Loucy (cell line): ENCODE results near the gene SCNN1B.

ENCODE experiments used
- H2AFZ ChIP-seq: fragments of 200-600 bp; sonication (generic); 2 replicates; pipeline ENCODE4 v1.6.0; 2016; ENCODE audit warnings: antibody characterized with exemption, mild to moderate bottlenecking, low read length, moderate library complexity
- H3F3A ChIP-seq: fragments of 200-600 bp; 2 replicates; pipeline ENCODE4 v1.6.0; 2016; ENCODE audit warnings: antibody characterized with exemption, low read depth, mild to moderate bottlenecking
- H3K27me3 ChIP-seq: fragments of 200-600 bp; sonication (generic); 2 replicates; pipeline ENCODE4 v1.6.1; 2014; ENCODE audit warnings: low read length, mild to moderate bottlenecking; ENCODE audit not compliant: insufficient read depth, poor library complexity, severe bottlenecking
- H3K36me3 ChIP-seq: fragments of 200-600 bp; sonication (generic); 2 replicates; pipeline ENCODE4 v1.6.1; 2016; ENCODE audit warnings: low read length; ENCODE audit not compliant: insufficient read depth
- H3K4me1 ChIP-seq: fragments of 200-600 bp; sonication (generic); 2 replicates; pipeline ENCODE4 v1.5.1; 2014; ENCODE audit warnings: low read length, mild to moderate bottlenecking; ENCODE audit not compliant: insufficient read depth, poor library complexity, severe bottlenecking
- H3K4me2 ChIP-seq: fragments of 200-600 bp; sonication (generic); 2 replicates; pipeline ENCODE4 v1.6.0; 2014; ENCODE audit warnings: antibody characterized with exemption, low read length, low read depth, mild to moderate bottlenecking; ENCODE audit not compliant: poor library complexity, severe bottlenecking
- H3K4me3 ChIP-seq: fragments of 200-600 bp; sonication (generic); 2 replicates; pipeline ENCODE4 v1.5.1; 2014; ENCODE audit warnings: low read length, mild to moderate bottlenecking, mixed read lengths; ENCODE audit not compliant: poor library complexity, severe bottlenecking
- H3K79me2 ChIP-seq: fragments of 200-600 bp; sonication (generic); 2 replicates; pipeline ENCODE4 v1.6.1; 2014; ENCODE audit warnings: low read length; ENCODE audit not compliant: insufficient read depth
- H3K9ac ChIP-seq: fragments of 200-600 bp; sonication (generic); 2 replicates; pipeline ENCODE4 v1.6.0; 2014; ENCODE audit warnings: mild to moderate bottlenecking, low read depth, low read length, moderate library complexity; ENCODE audit not compliant: poor library complexity, severe bottlenecking
- H3K9me2 ChIP-seq: fragments of 200-600 bp; sonication (generic); replicated peaks from 2 replicates; pipeline ENCODE4 v1.6.1; 2016; ENCODE audit warnings: low read depth, low read length, mixed read lengths
- H3K9me3 ChIP-seq: fragments of 200-600 bp; sonication (generic); 2 replicates; pipeline ENCODE4 v1.6.1; 2014; ENCODE audit warnings: mild to moderate bottlenecking, antibody characterized with exemption, low read length, low read depth; ENCODE audit not compliant: insufficient read depth
- H4K20me1 ChIP-seq: fragments of 200-600 bp; sonication (generic); 2 replicates; pipeline ENCODE4 v1.6.0; 2014; ENCODE audit warnings: antibody characterized with exemption, low read length, mild to moderate bottlenecking; ENCODE audit not compliant: insufficient read depth, poor library complexity, severe bottlenecking
- EZH2phosphoT487 ChIP-seq: fragments of 200-600 bp; IDR thresholded peaks from 2 replicates; pipeline ENCODE4 v1.6.1; 2018; ENCODE audit warnings: antibody characterized with exemption, mild to moderate bottlenecking, moderate library complexity, borderline replicate concordance
- TF ChIP-seq, protein P1 (sequence below): fragments of 200-600 bp; sonication (generic); conservative IDR thresholded peaks from 2 replicates; pipeline ENCODE4 v1.5.1; 2014; ENCODE audit warnings: mild to moderate bottlenecking, antibody characterized with exemption, low read length

SCNN1B gene

GRCh38 chr16:23337836-23338550 lies 35.9 kb downstream of the SCNN1B start:
- Histone ChIP-seq H3K9ac (no peak overlapping the region), H3K79me2 (no peaks in the 10 kb centered on the region), H3K9me2 (no peaks in the 10 kb centered on the region), H4K20me1 (no peaks in the 10 kb centered on the region), H3K9me3 (no peaks in the 10 kb centered on the region), H3K36me3 (no peaks in the 10 kb centered on the region), H3K4me3 (no peak overlapping the region), H3K4me2 (no peak overlapping the region), H3K27me3 (no peaks in the 10 kb centered on the region), H2AFZ (no peak overlapping the region), H3K4me1 (no peaks in the 10 kb centered on the region), H3F3A (no peaks in the 10 kb centered on the region)
- no peak for TF ChIP-seq EZH2phosphoT487
- TF ChIP-seq, protein P1, sequence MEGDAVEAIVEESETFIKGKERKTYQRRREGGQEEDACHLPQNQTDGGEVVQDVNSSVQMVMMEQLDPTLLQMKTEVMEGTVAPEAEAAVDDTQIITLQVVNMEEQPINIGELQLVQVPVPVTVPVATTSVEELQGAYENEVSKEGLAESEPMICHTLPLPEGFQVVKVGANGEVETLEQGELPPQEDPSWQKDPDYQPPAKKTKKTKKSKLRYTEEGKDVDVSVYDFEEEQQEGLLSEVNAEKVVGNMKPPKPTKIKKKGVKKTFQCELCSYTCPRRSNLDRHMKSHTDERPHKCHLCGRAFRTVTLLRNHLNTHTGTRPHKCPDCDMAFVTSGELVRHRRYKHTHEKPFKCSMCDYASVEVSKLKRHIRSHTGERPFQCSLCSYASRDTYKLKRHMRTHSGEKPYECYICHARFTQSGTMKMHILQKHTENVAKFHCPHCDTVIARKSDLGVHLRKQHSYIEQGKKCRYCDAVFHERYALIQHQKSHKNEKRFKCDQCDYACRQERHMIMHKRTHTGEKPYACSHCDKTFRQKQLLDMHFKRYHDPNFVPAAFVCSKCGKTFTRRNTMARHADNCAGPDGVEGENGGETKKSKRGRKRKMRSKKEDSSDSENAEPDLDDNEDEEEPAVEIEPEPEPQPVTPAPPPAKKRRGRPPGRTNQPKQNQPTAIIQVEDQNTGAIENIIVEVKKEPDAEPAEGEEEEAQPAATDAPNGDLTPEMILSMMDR, result no peak

DNA sequence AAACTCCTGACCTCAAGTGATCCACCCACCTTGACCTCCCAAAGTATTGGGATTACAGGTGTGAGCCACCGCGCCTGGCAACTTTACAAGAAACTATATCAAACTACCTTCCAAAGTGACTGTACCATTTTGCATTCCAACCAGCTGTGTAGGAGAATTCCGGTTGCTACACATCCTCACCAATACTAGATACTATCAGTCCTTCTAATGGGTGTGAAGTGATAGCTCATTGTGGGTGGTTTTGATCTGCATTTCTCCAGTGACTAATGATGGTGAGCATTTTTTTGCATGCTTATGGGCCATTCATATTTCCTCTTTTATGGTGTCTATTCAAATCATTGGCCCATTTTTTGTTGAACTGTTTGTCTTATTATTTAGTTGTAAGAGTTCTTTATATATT lies 37.7 kb downstream of the SCNN1B start:
- Histone ChIP-seq H2AFZ (no peak overlapping the region), H4K20me1 (no peaks in the 10 kb centered on the region), H3K79me2 (no peaks in the 10 kb centered on the region), H3K4me1 (no peaks in the 10 kb centered on the region), H3K36me3 (no peaks in the 10 kb centered on the region), H3K4me3 (no peak overlapping the region), H3K9me3 (no peaks in the 10 kb centered on the region), H3K9ac (no peak overlapping the region), H3K4me2 (no peak overlapping the region), H3K27me3 (no peaks in the 10 kb centered on the region), H3K9me2 (no peaks in the 10 kb centered on the region), H3F3A (no peaks in the 10 kb centered on the region)
- TF ChIP-seq EZH2phosphoT487, result no peak
- TF ChIP-seq, protein P1, result no peak

DNA sequence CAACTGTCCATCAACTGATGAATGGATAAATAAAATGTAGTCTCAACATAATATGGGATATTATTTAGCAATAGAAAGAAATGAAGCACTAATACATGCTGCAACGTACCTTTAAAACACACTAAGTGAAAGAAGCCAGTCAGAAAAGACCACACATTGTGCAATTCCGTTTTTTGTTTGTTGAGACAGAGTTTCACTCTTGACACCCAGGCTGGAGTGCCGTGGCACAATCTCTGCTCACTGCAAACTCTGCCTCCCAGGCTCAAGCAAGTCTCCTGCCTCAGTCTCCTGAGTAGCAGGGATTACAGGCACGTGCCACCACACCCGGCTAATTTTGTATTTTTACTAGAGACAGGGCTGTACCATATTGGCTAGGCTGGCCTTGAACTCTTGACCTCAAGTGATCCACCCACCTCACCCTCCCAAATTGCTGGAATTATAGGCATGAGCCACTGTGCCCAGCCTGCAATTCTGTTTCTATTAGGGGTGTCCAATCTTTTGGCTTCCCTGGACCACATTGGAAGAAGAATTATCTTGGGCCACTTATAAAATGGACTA lies 40.1 kb downstream of the SCNN1B start:
- Histone ChIP-seq H3K4me1 (no peaks in the 10 kb centered on the region), H3K79me2 (no peaks in the 10 kb centered on the region), H3K9me3 (no peaks in the 10 kb centered on the region), H2AFZ (no peak overlapping the region), H3K36me3 (no peaks in the 10 kb centered on the region), H3K9ac (no peak overlapping the region), H3K4me2 (no peak overlapping the region), H4K20me1 (no peaks in the 10 kb centered on the region), H3F3A (no peaks in the 10 kb centered on the region), H3K27me3 (no peaks in the 10 kb centered on the region), H3K4me3 (no peak overlapping the region), H3K9me2 (no peaks in the 10 kb centered on the region)
- TF ChIP-seq, protein P1, result no peak
- no peak for TF ChIP-seq EZH2phosphoT487
